ENCODE measurements around the gene MAGI1.
"Not testable (repeated sequence)": the region's sequence is repeated elsewhere in the genome, so short reads cannot be mapped to it uniquely, and the experiment has no call there.

MAGI1 gene

DNA sequence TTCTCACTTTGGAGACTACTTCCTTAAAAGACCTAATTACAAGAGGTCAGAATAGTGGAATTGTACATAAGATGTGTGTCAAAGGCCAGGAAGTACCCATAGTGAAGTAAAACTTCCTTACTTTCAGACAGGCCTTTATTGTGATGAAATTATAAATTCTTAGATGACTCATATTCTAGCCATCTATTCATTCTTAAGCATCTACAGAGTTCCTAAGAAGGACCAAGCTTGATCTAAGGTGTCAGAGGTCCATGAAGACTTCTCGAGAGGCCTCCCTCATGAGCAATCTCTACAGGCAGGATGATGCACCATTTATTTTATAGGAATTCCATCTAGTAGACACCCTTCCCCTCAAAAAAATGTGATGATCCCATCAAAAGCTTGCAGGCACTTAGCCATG is 493.3 kb downstream of the MAGI1 start:
- no peak for TF ChIP-seq ZFX (IDR thresholded peaks at IDR 0.05)
- TF ChIP-seq, protein P1, sequence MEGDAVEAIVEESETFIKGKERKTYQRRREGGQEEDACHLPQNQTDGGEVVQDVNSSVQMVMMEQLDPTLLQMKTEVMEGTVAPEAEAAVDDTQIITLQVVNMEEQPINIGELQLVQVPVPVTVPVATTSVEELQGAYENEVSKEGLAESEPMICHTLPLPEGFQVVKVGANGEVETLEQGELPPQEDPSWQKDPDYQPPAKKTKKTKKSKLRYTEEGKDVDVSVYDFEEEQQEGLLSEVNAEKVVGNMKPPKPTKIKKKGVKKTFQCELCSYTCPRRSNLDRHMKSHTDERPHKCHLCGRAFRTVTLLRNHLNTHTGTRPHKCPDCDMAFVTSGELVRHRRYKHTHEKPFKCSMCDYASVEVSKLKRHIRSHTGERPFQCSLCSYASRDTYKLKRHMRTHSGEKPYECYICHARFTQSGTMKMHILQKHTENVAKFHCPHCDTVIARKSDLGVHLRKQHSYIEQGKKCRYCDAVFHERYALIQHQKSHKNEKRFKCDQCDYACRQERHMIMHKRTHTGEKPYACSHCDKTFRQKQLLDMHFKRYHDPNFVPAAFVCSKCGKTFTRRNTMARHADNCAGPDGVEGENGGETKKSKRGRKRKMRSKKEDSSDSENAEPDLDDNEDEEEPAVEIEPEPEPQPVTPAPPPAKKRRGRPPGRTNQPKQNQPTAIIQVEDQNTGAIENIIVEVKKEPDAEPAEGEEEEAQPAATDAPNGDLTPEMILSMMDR (conservative IDR thresholded peaks at IDR 0.05), result no peak
- H3K27ac ChIP-seq, result no peak overlapping the region

- not testable (repeated sequence) for H3K27ac ChIP-seq
Observed at GRCh38 chr3:65543391-65543790, 495.3 kb downstream of the MAGI1 start.

DNA sequence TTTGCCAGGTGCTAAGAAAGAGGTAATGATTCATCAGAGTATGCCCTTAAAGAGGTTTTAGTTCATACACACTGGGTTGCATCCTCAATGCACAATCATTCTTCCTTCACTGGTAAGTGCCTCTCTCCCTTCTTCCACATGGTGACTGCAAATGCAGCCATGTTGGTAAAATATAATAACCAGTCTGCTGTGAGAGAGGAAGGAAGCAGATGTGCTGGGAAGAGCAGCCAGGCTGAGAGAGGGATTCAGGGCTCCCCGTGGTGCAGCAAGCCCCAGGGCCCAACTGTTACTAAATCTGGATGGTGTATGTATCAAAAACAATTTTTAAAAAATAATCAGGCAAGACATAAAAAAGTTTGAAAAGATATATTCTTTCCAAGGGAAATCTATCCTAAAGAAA is 498.1 kb downstream of the MAGI1 start:
- H3K27ac ChIP-seq, result no peak overlapping the region
- TF ChIP-seq, protein P1 (conservative IDR thresholded peaks at IDR 0.05), result no peak
- no peak for TF ChIP-seq ZFX (IDR thresholded peaks at IDR 0.05)

DNA sequence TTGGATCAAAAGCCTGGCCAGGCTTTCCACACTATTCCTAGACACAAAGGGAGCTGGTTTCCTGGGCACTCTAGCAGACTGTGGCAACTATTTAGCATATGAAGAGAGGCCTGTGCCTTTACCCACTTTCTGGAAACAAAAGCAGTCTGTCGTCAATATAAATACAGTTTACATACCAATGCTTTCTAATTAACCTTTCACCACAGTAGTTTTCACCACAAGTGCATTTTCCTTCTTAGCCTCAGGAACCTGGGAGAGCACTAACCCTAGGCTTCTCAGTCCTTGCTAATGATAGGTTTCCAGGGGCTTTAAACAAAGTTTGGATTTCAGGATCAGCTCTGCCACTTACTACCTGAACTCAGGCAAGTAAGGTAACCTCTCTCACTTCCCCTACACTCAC is 499.1 kb downstream of the MAGI1 start:
- no peak overlapping the region for H3K27ac ChIP-seq
- TF ChIP-seq ZFX (IDR thresholded peaks at IDR 0.05), result no peak
- TF ChIP-seq, protein P1 (conservative IDR thresholded peaks at IDR 0.05), result no peak

DNA sequence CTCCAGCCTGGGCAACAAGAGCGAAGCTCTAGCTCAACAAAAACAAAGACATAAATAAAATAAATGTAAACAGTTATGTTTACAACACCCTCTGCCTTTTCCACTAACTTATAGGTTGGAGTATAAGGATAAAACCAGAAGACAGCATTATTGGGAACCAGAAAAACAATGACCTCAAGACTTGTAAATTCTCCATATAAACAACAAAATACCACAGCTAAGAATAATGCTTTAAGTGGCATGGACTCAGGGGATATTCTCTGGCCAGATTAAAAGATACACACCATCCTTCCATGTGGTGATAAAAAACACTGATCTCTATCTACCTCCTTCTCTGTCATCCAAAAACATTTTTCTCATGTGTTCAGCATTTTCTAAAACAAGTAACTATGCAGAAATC is 500.6 kb downstream of the MAGI1 start:
- TF ChIP-seq, protein P1 (conservative IDR thresholded peaks at IDR 0.05), result no peak
- TF ChIP-seq ZFX (IDR thresholded peaks at IDR 0.05), result no peak
- no peak overlapping the region for H3K27ac ChIP-seq

GRCh38 chr3:65537109-65537508 is 501.6 kb downstream of the MAGI1 start:
- TF ChIP-seq, protein P1 (conservative IDR thresholded peaks at IDR 0.05), result no peak
- no peak for TF ChIP-seq ZFX (IDR thresholded peaks at IDR 0.05)
- no peak overlapping the region for H3K27ac ChIP-seq

DNA sequence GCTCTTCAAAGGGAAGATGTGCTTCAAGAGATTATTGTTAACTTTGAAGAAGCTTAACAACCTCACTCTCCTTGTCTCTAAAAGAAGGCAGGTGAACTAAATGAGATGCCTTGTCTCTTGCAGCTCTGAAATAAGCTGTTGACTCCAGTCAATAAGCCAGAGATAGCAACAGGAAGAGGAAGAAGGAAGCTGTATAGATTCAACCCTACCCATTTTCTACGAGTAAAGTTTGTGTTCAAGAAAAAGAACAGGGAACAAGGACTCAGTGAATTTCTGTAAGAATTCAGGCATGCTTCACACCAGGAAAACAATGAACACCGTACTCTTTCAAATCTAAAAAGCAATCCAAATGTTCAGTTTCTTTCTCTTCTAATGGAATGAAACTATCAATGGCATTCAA is 503.5 kb downstream of the MAGI1 start:
- H3K27ac ChIP-seq, result no peak overlapping the region
- TF ChIP-seq, protein P1 (conservative IDR thresholded peaks at IDR 0.05), result no peak
- TF ChIP-seq ZFX (IDR thresholded peaks at IDR 0.05), result no peak

DNA sequence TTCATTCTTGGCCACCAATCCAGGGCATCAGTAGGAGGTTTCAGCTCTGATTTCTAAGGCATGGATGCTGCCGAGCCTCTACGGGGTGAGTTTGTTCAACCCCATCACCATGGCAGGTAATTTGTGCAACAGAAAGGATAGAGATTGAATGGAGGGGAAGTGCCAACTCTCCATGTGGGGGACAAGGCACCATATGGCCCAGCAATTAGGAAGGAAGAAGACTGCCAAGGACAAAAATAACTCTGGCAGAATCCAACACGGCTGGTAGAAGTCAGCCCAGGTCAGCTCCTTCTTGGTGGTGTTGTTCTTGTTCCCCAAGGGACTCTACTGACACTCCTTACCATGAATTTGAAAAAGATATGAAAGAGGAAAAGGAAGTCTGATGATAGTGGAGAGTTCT is 503.9 kb downstream of the MAGI1 start:
- no peak overlapping the region for H3K27ac ChIP-seq
- TF ChIP-seq, protein P1 (conservative IDR thresholded peaks at IDR 0.05), result no peak
- no peak for TF ChIP-seq ZFX (IDR thresholded peaks at IDR 0.05)

Data from C4-2B (cell line).